ENCODE results near the gene CCNO. TPM values are rescaled to one million over a fixed set of nuclear protein-coding genes. Genes with fewer than 3 reads are reported as not detected.

The CCNO gene
- total and polyA plus RNA-seq, 2 of the 8 experiments (the other 6 are each of a cell fraction or from before 2014, with no cell fraction given) = 0.14 to 0.41 TPM

GRCh38 chr5:55225346-55225745 lies 8.1 kb downstream of the CCNO start:
- Histone ChIP-seq H3K4me3 (ENCODE audit: extremely low read depth in 1 of 4, insufficient read depth in 2 of 4, low read depth in 3 of 4, low read length in 4 of 4) (no peak overlapping the region), H2BK20ac (ENCODE audit: low read length) (no peak overlapping the region), H3K79me2 (ENCODE audit: control insufficient read depth in 1 of 2, insufficient read depth in 2 of 2, low read length in 2 of 2) (no peaks in the 10 kb centered on the region), H3K79me1 (ENCODE audit: low read depth, low read length) (no peaks in the 10 kb centered on the region), H3K23ac (ENCODE audit: insufficient read length) (no peak overlapping the region), H3K4me2 (ENCODE audit: insufficient read depth in 1 of 2, low read depth in 2 of 2, low read length in 2 of 2) (no peak overlapping the region), H4K91ac (replicated peaks; ENCODE audit: insufficient read length, low read length) (no peak overlapping the region), H4K20me1 (replicated peaks in 1 of 2; ENCODE audit: control insufficient read depth in 1 of 2, insufficient read depth in 2 of 2, low read length in 2 of 2) (peaks cover 3 to 35% of the 10 kb centered on the region in 2 experiments), H3K23me2 (ENCODE audit: low read depth, low read length) (peaks cover 10% of the 10 kb centered on the region; the same call in 1 of the 2 replicates), H3K14ac (ENCODE audit: insufficient read length) (no peak overlapping the region), H3K9ac (replicated peaks in 1 of 4; ENCODE audit: extremely low read depth in 1 of 4, low read depth in 3 of 4, low read length in 3 of 4) (no peak overlapping the region), H4K5ac (ENCODE audit: insufficient read length, low read depth, low read length) (no peak overlapping the region), H2BK12ac (ENCODE audit: low read depth, low read length) (no peak overlapping the region), H4K8ac (ENCODE audit: extremely low read depth, insufficient read depth, low read length) (no peak overlapping the region), H2BK15ac (ENCODE audit: low read length) (no peak overlapping the region; the same call in 1 of the 2 replicates), H3K27me3 (replicated peaks in 1 of 4; ENCODE audit: control insufficient read depth in 3 of 4, extremely low read depth in 1 of 4, insufficient read depth in 3 of 4, low read length in 3 of 4) (peaks cover 88 to 100% (median 98%) of the 10 kb centered on the region in 4 experiments), H2AFZ (ENCODE audit: low read length) (no peak overlapping the region), H2AK5ac (ENCODE audit: low read depth, low read length) (no peak overlapping the region), H3K4ac (replicated peaks; ENCODE audit: insufficient read length, low read depth, low read length) (no peak overlapping the region), H2BK120ac (replicated peaks; ENCODE audit: low read depth, low read length) (no peak overlapping the region), H3K27ac (ENCODE audit: low read depth, low read length) (no peak overlapping the region), H3K18ac (ENCODE audit: extremely low read depth, low read length) (no peak overlapping the region), H3K9me3 (ENCODE audit: insufficient read depth in 2 of 2, low read depth in 1 of 2, low read length in 1 of 2) (no peaks in the 10 kb centered on the region), H3K56ac (replicated peaks; ENCODE audit: insufficient read length, low read depth, low read length) (no peak overlapping the region), H3K36me3 (ENCODE audit: control insufficient read depth in 2 of 4, insufficient read depth in 4 of 4, low read length in 3 of 4) (peaks cover 0 to 6% (median 0%) of the 10 kb centered on the region in 4 experiments; a peak in 2 of 8 replicates), H3K4me1 (replicated peaks in 1 of 4; ENCODE audit: control insufficient read depth in 3 of 4, insufficient read depth in 4 of 4, low read length in 3 of 4) (peaks cover 2 to 23% (median 10%) of the 10 kb centered on the region in 4 experiments), H2BK5ac (ENCODE audit: low read depth, low read length) (no peak overlapping the region)
- ChIA-PET CTCF (ENCODE audit: partially characterized antibody) (interaction anchor here (0.5 to 13.6 kb wide), 15 partner anchors 10 to 697 kb away, joined by 3 to 143 read pairs (median 3); partner anchors contain the start of genes CCNO and CDC20B), POLR2A (ENCODE audit: partially characterized antibody) (interaction anchor here (1.0 kb wide), 1 partner anchor 82 kb away, joined by 3 read pairs; the partner anchor contains the start of genes DHX29 and MTREX)
- DNase-seq (ENCODE audit: low read depth in 1 of 2, low spot score in 2 of 2) = no peak
- TF ChIP-seq SP4 (IDR thresholded peaks at IDR 0.05; ENCODE audit: low read length) = no peak
- 0 out of 2 replicates have a peak, but pooled peaks have one; percentile 23 for TF ChIP-seq SUZ12 (IDR thresholded peaks at IDR 0.05; ENCODE audit: low read length)
- no peak for FAIRE-seq
